ENCODE data around the gene DNAJC19. TPM values are rescaled to one million over a fixed set of nuclear protein-coding genes. Genes with fewer than 3 reads are reported as not detected.

The DNAJC19 gene
- 31.3 and 41.7 TPM in 2 replicates for total RNA-seq

GRCh38 chr3:180989291-180990163 lies at the start of gene DNAJC19:
Gene DNAJC19 (minus strand): TSS chr3:180989736. CDS start chr3:180989602, 134 bp downstream.

Other genes starting within 250 kb of the DNAJC19 start
- 204 and 238 TPM in 2 replicates for gene FXR1, start 77.1 kb downstream of the DNAJC19 start, total RNA-seq

Data from smooth muscle cell of trachea (primary cell).